ENCODE measurements around the gene IL20RA.
"Not testable (repeated sequence)": the region's sequence is repeated elsewhere in the genome, so short reads cannot be mapped to it uniquely, and the experiment has no call there.

The IL20RA gene

DNA sequence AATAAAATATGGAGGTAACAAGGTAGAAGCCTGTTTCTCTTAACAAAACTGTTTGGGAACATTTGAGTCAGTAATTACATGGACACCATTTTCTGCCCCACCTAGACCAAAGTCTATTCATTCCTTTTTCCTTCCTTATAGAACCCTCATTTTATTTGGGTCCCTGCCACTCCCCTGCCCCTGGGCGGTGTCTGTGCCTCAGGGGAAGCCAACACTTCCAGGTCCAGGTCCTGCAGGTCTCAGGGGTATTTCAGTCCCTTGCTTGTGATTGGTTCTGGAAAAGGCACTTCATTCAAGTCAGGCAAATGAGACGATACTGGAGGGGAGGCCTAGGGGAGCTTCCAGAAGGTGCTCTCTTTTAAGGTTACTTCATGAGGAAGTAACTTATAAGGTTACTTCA, 80.4 kb downstream of the IL20RA start:
- peak overlapping the region; percentile 11 to 31 for H3K4me3 ChIP-seq (ENCODE audit: low read length in 2 of 2)
- peak overlapping the region; percentile 86 to 90 for H3K27ac ChIP-seq (ENCODE audit: low read depth in 2 of 2, low read length in 2 of 2)
- no peaks in the 10 kb centered on the region for H3K9me3 ChIP-seq (ENCODE audit: control insufficient read depth in 2 of 2, low read length in 2 of 2)
- H3K36me3 ChIP-seq (ENCODE audit: control insufficient read depth in 2 of 2, insufficient read depth in 2 of 2, low read length in 2 of 2) = no peaks in the 10 kb centered on the region
- H3K4me1 ChIP-seq (ENCODE audit: control insufficient read depth in 2 of 2, insufficient read depth in 2 of 2, low read length in 2 of 2) = peaks cover 14 to 58% of the 10 kb centered on the region in 2 donors
- peak overlapping the region in 1 of 2 donors; percentile 5 for H3K9ac ChIP-seq (ENCODE audit: low read depth in 1 of 2, low read length in 2 of 2)
- H3K27me3 ChIP-seq (ENCODE audit: control insufficient read depth in 2 of 2, insufficient read depth in 2 of 2, low read length in 2 of 2) = peaks cover 0 to 2% of the 10 kb centered on the region in 2 donors

GRCh38 chr6:136963259-136963658, 81.5 kb downstream of the IL20RA start:
- peak overlapping the region; percentile 63 to 90 for H3K27ac ChIP-seq (ENCODE audit: low read depth in 2 of 2, low read length in 2 of 2)
- peaks cover 0 to 2% of the 10 kb centered on the region in 2 donors for H3K27me3 ChIP-seq (ENCODE audit: control insufficient read depth in 2 of 2, insufficient read depth in 2 of 2, low read length in 2 of 2)
- no peak overlapping the region for H3K4me3 ChIP-seq (ENCODE audit: low read length in 2 of 2)
- peaks cover 21 to 62% of the 10 kb centered on the region in 2 donors for H3K4me1 ChIP-seq (ENCODE audit: control insufficient read depth in 2 of 2, insufficient read depth in 2 of 2, low read length in 2 of 2)
- H3K9ac ChIP-seq (ENCODE audit: low read depth in 1 of 2, low read length in 2 of 2) = no peak overlapping the region
- no peaks in the 10 kb centered on the region for H3K36me3 ChIP-seq (ENCODE audit: control insufficient read depth in 2 of 2, insufficient read depth in 2 of 2, low read length in 2 of 2)
- no peaks in the 10 kb centered on the region for H3K9me3 ChIP-seq (ENCODE audit: control insufficient read depth in 2 of 2, low read length in 2 of 2)

GRCh38 chr6:136962661-136963060, 82.1 kb downstream of the IL20RA start:
- Histone ChIP-seq H3K9me3 (ENCODE audit: control insufficient read depth in 2 of 2, low read length in 2 of 2) (no peaks in the 10 kb centered on the region), H3K27me3 (ENCODE audit: control insufficient read depth in 2 of 2, insufficient read depth in 2 of 2, low read length in 2 of 2) (peaks cover 0 to 2% of the 10 kb centered on the region in 2 donors), H3K4me3 (ENCODE audit: low read length in 2 of 2) (no peak overlapping the region), H3K9ac (ENCODE audit: low read depth in 1 of 2, low read length in 2 of 2) (no peak overlapping the region), H3K36me3 (ENCODE audit: control insufficient read depth in 2 of 2, insufficient read depth in 2 of 2, low read length in 2 of 2) (no peaks in the 10 kb centered on the region), H3K4me1 (ENCODE audit: control insufficient read depth in 2 of 2, insufficient read depth in 2 of 2, low read length in 2 of 2) (peaks cover 21 to 59% of the 10 kb centered on the region in 2 donors), H3K27ac (ENCODE audit: low read depth in 2 of 2, low read length in 2 of 2) (peak overlapping the region; percentile 63 to 90)

GRCh38 chr6:136961848-136962247, 82.9 kb downstream of the IL20RA start:
- Histone ChIP-seq H3K36me3 (ENCODE audit: control insufficient read depth in 2 of 2, insufficient read depth in 2 of 2, low read length in 2 of 2) (no peaks in the 10 kb centered on the region), H3K9ac (ENCODE audit: low read depth in 1 of 2, low read length in 2 of 2) (peak overlapping the region in 1 of 2 donors; percentile 3), H3K27ac (ENCODE audit: low read depth in 2 of 2, low read length in 2 of 2) (peak overlapping the region; percentile 63 to 90), H3K4me3 (ENCODE audit: low read length in 2 of 2) (no peak overlapping the region), H3K9me3 (ENCODE audit: control insufficient read depth in 2 of 2, low read length in 2 of 2) (no peaks in the 10 kb centered on the region), H3K27me3 (ENCODE audit: control insufficient read depth in 2 of 2, insufficient read depth in 2 of 2, low read length in 2 of 2) (peaks cover 0 to 2% of the 10 kb centered on the region in 2 donors), H3K4me1 (ENCODE audit: control insufficient read depth in 2 of 2, insufficient read depth in 2 of 2, low read length in 2 of 2) (peaks cover 21 to 55% of the 10 kb centered on the region in 2 donors)

DNA sequence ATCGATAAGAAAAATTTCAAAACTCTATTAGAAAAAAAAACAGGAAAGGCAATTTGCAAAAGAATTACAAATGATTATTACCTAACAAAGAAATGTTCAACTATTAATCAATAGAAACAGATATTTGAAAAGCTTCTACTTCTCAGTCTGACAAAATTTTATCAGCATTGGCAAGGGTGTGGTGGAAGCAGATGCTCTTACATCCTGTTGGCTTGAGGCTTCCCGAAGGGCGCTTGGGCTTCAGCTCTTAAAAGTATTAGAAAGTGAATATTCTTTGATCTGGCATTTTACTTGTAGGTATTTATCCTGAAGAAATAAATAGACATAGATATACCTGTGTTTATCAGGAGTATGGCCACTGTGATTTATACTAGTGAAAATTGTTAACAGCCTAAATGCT, 84.0 kb downstream of the IL20RA start:
- H3K36me3 ChIP-seq (ENCODE audit: control insufficient read depth in 2 of 2, insufficient read depth in 2 of 2, low read length in 2 of 2) = no peaks in the 10 kb centered on the region
- H3K9me3 ChIP-seq (ENCODE audit: control insufficient read depth in 2 of 2, low read length in 2 of 2) = no peaks in the 10 kb centered on the region
- no peak overlapping the region for H3K4me3 ChIP-seq (ENCODE audit: low read length in 2 of 2)
- H3K9ac ChIP-seq (ENCODE audit: low read depth in 1 of 2, low read length in 2 of 2) = no peak overlapping the region
- no peaks in the 10 kb centered on the region for H3K27me3 ChIP-seq (ENCODE audit: control insufficient read depth in 2 of 2, insufficient read depth in 2 of 2, low read length in 2 of 2)
- H3K27ac ChIP-seq (ENCODE audit: low read depth in 2 of 2, low read length in 2 of 2) = no peak overlapping the region
- H3K4me1 ChIP-seq (ENCODE audit: control insufficient read depth in 2 of 2, insufficient read depth in 2 of 2, low read length in 2 of 2) = peaks cover 21 to 53% of the 10 kb centered on the region in 2 donors

GRCh38 chr6:136959935-136960334, 84.8 kb downstream of the IL20RA start:
- peak overlapping the region in 1 of 2 donors; percentile 20 for H3K9ac ChIP-seq (ENCODE audit: low read depth in 1 of 2, low read length in 2 of 2)
- H3K9me3 ChIP-seq (ENCODE audit: control insufficient read depth in 2 of 2, low read length in 2 of 2); H3K4me3 ChIP-seq (ENCODE audit: low read length in 2 of 2); H3K27me3 ChIP-seq (ENCODE audit: control insufficient read depth in 2 of 2, insufficient read depth in 2 of 2, low read length in 2 of 2); H3K36me3 ChIP-seq (ENCODE audit: control insufficient read depth in 2 of 2, insufficient read depth in 2 of 2, low read length in 2 of 2): not testable (repeated sequence)
- H3K27ac ChIP-seq (ENCODE audit: low read depth in 2 of 2, low read length in 2 of 2) = peak overlapping the region; percentile 75 to 84
- peaks cover 21 to 48% of the 10 kb centered on the region in 2 donors for H3K4me1 ChIP-seq (ENCODE audit: control insufficient read depth in 2 of 2, insufficient read depth in 2 of 2, low read length in 2 of 2)

- Histone ChIP-seq H3K36me3 (ENCODE audit: control insufficient read depth in 2 of 2, insufficient read depth in 2 of 2, low read length in 2 of 2) (no peaks in the 10 kb centered on the region), H3K9me3 (ENCODE audit: control insufficient read depth in 2 of 2, low read length in 2 of 2) (no peaks in the 10 kb centered on the region), H3K4me3 (ENCODE audit: low read length in 2 of 2) (peak overlapping the region; percentile 2 to 31), H3K4me1 (ENCODE audit: control insufficient read depth in 2 of 2, insufficient read depth in 2 of 2, low read length in 2 of 2) (peaks cover 18 to 44% of the 10 kb centered on the region in 2 donors), H3K9ac (ENCODE audit: low read depth in 1 of 2, low read length in 2 of 2) (peak overlapping the region in 1 of 2 donors; percentile 46), H3K27me3 (ENCODE audit: control insufficient read depth in 2 of 2, insufficient read depth in 2 of 2, low read length in 2 of 2) (no peaks in the 10 kb centered on the region), H3K27ac (ENCODE audit: low read depth in 2 of 2, low read length in 2 of 2) (peak overlapping the region; percentile 75 to 84)
These were observed 85.3 kb downstream of the IL20RA start for GRCh38 chr6:136959471-136959891.

GRCh38 chr6:136958168-136958567, 86.6 kb downstream of the IL20RA start:
- Histone ChIP-seq H3K27ac (ENCODE audit: low read depth in 2 of 2, low read length in 2 of 2) (no peak overlapping the region), H3K27me3 (ENCODE audit: control insufficient read depth in 2 of 2, insufficient read depth in 2 of 2, low read length in 2 of 2) (peaks cover 0 to under 1% of the 10 kb centered on the region in 2 donors), H3K36me3 (ENCODE audit: control insufficient read depth in 2 of 2, insufficient read depth in 2 of 2, low read length in 2 of 2) (no peaks in the 10 kb centered on the region), H3K4me3 (ENCODE audit: low read length in 2 of 2) (no peak overlapping the region), H3K9me3 (ENCODE audit: control insufficient read depth in 2 of 2, low read length in 2 of 2) (no peaks in the 10 kb centered on the region), H3K4me1 (ENCODE audit: control insufficient read depth in 2 of 2, insufficient read depth in 2 of 2, low read length in 2 of 2) (peaks cover 17 to 32% of the 10 kb centered on the region in 2 donors), H3K9ac (ENCODE audit: low read depth in 1 of 2, low read length in 2 of 2) (no peak overlapping the region)

DNA sequence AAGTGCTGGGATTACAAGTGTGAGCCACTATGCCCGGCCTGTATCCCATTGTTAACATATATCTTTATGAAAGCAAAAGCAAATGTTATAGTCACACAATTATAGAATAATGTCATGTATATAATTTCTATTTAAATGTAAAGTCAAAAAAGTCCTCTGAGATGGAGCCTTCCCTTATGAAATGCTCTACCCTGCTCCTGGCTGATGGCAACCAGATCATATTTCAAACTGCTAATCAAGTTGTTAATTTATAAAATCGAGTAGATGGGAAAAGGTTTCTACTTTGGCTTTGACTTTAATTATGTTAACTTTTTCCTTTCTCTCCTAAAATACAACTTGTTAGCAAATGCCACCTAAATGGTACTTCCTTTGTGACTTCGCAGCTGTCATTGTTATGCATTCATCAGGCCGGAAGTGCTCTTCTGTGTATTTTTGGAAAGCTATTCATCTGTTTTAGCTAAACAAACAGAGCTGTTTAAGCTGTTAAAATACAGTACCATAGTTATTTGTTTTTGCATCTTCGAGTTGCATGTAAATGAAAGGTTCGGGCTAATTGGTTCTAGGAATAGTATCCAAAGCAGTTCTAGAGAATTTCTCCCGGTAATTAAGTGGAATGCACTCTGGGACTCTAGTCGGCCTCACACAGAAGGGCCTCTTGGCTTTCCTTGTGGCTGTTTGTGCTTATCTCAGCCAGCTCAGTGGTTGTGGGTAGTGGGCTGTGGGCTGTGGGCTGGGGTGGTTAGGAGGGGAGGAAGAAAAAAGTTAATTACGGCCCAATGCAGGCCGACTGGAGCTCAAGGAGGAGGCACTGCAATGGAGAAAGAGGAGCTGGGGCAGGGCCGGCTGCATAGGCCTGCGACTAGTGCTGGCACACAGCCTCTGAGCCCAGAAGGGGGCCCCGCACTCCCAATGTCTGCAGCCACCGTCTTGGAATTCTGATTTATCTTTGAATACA, 87.9 kb downstream of the IL20RA start:
- Histone ChIP-seq H3K9me3 (ENCODE audit: control insufficient read depth in 2 of 2, low read length in 2 of 2) (no peaks in the 10 kb centered on the region), H3K4me3 (ENCODE audit: low read length in 2 of 2) (no peak overlapping the region), H3K27ac (ENCODE audit: low read depth in 2 of 2, low read length in 2 of 2) (no peak overlapping the region), H3K36me3 (ENCODE audit: control insufficient read depth in 2 of 2, insufficient read depth in 2 of 2, low read length in 2 of 2) (no peaks in the 10 kb centered on the region), H3K9ac (ENCODE audit: low read depth in 1 of 2, low read length in 2 of 2) (no peak overlapping the region), H3K27me3 (ENCODE audit: control insufficient read depth in 2 of 2, insufficient read depth in 2 of 2, low read length in 2 of 2) (peaks cover 0 to 3% of the 10 kb centered on the region in 2 donors), H3K4me1 (ENCODE audit: control insufficient read depth in 2 of 2, insufficient read depth in 2 of 2, low read length in 2 of 2) (peaks cover 12 to 23% of the 10 kb centered on the region in 2 donors)

- Histone ChIP-seq H3K27ac (ENCODE audit: low read depth in 2 of 2, low read length in 2 of 2) (no peak overlapping the region), H3K4me3 (ENCODE audit: low read length in 2 of 2) (no peak overlapping the region), H3K9ac (ENCODE audit: low read depth in 1 of 2, low read length in 2 of 2) (no peak overlapping the region), H3K4me1 (ENCODE audit: control insufficient read depth in 2 of 2, insufficient read depth in 2 of 2, low read length in 2 of 2) (peaks cover 10 to 16% of the 10 kb centered on the region in 2 donors), H3K9me3 (ENCODE audit: control insufficient read depth in 2 of 2, low read length in 2 of 2) (no peaks in the 10 kb centered on the region), H3K36me3 (ENCODE audit: control insufficient read depth in 2 of 2, insufficient read depth in 2 of 2, low read length in 2 of 2) (no peaks in the 10 kb centered on the region), H3K27me3 (ENCODE audit: control insufficient read depth in 2 of 2, insufficient read depth in 2 of 2, low read length in 2 of 2) (peaks cover 0 to 3% of the 10 kb centered on the region in 2 donors)
These were observed 89.6 kb downstream of the IL20RA start for GRCh38 chr6:136955123-136955522.
